ENCODE measurements around the gene ZNF839.

DNA sequence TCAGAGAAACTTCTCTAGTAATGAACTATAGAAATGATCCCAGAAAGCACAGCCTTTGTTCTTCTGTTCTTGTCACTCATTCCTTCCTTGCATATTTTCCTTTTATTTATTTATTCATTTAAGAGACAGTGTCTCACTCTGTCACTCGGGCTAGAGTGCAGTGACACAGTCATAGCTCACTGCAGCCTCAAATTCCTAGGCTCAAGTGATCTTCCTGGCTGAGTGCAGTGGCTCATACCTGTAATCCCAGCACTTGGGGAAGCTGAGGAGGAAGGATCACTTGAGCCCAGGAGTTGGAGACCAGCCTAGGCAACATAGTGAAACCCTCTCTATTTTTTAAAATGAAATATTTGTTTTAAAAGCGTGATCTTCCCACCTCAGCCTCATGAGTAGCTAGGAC, 54.7 kb downstream of the ZNF839 start:
- TF ChIP-seq, protein P1, sequence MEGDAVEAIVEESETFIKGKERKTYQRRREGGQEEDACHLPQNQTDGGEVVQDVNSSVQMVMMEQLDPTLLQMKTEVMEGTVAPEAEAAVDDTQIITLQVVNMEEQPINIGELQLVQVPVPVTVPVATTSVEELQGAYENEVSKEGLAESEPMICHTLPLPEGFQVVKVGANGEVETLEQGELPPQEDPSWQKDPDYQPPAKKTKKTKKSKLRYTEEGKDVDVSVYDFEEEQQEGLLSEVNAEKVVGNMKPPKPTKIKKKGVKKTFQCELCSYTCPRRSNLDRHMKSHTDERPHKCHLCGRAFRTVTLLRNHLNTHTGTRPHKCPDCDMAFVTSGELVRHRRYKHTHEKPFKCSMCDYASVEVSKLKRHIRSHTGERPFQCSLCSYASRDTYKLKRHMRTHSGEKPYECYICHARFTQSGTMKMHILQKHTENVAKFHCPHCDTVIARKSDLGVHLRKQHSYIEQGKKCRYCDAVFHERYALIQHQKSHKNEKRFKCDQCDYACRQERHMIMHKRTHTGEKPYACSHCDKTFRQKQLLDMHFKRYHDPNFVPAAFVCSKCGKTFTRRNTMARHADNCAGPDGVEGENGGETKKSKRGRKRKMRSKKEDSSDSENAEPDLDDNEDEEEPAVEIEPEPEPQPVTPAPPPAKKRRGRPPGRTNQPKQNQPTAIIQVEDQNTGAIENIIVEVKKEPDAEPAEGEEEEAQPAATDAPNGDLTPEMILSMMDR (IDR thresholded peaks at IDR 0.05): no peak
- no peak for TF ChIP-seq POLR2A (IDR thresholded peaks at IDR 0.05)
